ENCODE data around the gene PPP1R14C.

DNA sequence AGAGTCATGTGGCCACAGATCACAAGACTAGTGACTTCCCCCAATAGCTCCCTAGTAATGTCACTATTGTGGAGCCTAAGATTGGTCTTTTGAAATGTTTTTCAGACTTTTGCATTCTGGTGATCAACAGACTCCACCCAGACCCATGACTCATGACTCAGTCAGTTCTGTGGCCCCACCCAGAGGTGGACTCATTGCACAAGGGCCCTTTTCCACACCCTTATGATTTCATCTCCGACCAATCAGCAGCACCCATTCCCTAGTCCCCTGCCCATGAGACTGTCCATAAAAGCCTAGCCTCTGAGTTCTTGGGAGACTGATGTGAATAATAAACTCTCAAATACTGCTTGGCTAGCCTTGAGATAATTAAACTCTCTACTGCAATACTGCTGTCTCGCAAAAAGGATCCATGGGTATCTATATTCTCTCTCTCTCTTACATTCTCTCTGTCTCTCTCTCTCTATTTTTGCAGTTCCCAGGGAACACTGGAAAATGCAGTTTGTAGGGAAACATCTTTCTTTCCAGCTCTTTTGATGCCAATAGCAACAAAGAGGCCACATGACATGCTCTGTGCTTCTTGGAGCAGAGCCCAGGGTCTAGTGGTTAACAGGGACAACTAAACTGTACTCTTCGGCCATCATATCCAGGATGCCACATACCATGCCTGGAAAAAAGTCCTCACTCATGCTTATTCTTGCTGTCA lies 154.6 kb downstream of the PPP1R14C start:
- no peak for TF ChIP-seq POLR2AphosphoS5 (IDR thresholded peaks at IDR 0.05)
- TF ChIP-seq, protein P1, sequence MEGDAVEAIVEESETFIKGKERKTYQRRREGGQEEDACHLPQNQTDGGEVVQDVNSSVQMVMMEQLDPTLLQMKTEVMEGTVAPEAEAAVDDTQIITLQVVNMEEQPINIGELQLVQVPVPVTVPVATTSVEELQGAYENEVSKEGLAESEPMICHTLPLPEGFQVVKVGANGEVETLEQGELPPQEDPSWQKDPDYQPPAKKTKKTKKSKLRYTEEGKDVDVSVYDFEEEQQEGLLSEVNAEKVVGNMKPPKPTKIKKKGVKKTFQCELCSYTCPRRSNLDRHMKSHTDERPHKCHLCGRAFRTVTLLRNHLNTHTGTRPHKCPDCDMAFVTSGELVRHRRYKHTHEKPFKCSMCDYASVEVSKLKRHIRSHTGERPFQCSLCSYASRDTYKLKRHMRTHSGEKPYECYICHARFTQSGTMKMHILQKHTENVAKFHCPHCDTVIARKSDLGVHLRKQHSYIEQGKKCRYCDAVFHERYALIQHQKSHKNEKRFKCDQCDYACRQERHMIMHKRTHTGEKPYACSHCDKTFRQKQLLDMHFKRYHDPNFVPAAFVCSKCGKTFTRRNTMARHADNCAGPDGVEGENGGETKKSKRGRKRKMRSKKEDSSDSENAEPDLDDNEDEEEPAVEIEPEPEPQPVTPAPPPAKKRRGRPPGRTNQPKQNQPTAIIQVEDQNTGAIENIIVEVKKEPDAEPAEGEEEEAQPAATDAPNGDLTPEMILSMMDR (IDR thresholded peaks at IDR 0.05), result no peak
- TF ChIP-seq POLR2A (IDR thresholded peaks at IDR 0.05), result no peak

Data from breast epithelium (tissue), 3 donors.